HG02885 (cell line): ENCODE data around the gene CD47.

Source experiments
- ATAC-seq: cut with Tn5 transposase; IDR thresholded peaks from one replicate; pipeline ENCODE4 v1.9.1; 2021; ENCODE audit warnings: mild to moderate bottlenecking; ENCODE audit not compliant: unreplicated experiment, poor library complexity

The CD47 gene

DNA sequence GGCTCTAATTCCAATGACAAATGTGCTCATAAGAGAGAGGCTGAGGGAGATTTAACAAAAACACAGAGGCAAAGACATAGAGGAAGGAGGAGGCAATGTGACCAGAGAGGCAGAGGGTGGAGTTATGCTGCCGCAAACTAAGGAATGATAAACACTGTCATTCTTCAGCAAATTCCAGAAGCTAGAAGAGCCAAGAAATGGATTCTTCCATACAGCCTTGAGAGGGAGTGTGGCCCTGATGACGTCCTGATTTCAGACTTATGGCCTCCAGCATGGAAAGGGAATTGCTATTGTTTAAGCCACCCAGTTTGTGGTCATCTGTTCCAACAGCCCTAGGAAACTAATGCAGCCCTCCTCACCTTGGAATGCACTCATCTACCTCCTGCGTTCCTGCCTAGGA, 30.5 kb downstream of the CD47 start:
- no peak for ATAC-seq

DNA sequence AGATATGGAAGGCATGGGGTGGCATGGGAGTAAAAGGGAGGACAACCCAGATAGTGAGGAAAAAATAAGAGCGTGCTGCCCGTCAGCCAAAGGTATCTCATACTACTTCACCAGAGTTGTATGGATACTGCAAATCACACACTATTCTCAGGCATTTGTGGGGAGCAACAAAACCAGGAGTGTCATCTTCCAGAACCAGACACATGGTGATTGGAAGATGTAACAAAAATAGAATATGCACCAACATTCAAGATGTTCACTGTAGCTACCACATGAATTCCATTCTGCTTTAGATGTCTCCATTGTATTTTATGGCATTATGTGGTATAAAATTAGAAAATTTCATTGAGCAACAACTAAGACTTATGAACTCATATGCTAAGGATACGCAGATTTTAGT, 34.9 kb downstream of the CD47 start:
- ATAC-seq, result no peak

DNA sequence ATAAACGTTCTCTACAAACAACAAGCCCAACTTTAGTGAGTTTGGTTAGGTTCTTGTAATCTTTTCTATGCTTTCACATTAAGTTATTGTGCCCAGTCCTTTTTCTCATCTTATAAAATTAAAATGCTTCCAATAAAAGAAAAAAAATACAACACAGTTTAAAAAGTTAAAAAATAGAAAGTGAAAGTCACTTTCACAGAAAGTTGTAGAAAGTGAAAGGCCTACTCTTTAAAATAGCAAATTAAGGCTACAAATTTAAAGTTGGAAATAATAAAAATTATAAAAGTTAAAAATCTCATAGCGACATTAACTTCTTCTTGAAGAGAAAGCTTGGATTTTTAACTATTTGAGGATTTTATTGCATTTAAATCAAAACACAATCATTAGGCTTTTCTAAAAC, 35.9 kb downstream of the CD47 start:
- no peak for ATAC-seq

DNA sequence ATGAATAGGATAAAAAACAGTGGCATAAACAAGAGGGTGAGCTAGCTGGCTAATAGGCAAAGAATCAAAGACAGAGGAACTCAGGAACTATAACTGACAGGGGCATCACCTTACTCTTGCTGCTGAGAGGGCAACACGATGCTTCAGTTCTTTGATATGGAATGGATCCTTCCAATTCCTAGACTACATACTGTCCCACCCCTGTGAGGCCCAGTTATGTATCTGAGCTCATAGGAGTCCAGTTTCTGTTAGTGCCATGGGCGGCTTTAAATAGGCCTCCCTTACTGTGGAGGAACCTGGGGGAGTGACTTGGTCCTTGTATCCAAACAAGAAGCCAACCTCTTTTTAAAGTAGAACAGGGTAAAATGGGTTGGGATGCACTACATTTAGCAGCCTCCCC, 37.3 kb downstream of the CD47 start:
- no peak for ATAC-seq

- no peak for ATAC-seq
These were observed 37.8 kb downstream of the CD47 start for GRCh38 chr3:108053067-108053466.

- ATAC-seq, result no peak
These were observed 39.8 kb downstream of the CD47 start for GRCh38 chr3:108051005-108051404.

- ATAC-seq, result no peak
These were observed 42.8 kb downstream of the CD47 start for GRCh38 chr3:108047987-108048386.

- ATAC-seq, result no peak
These were observed 44.6 kb downstream of the CD47 start for GRCh38 chr3:108046247-108046646.

GRCh38 chr3:108044699-108045098, 46.1 kb downstream of the CD47 start:
- ATAC-seq, result no peak

- ATAC-seq, result no peak
These were observed 48.5 kb downstream of the CD47 start for GRCh38 chr3:108042300-108042699.

- no peak for ATAC-seq
These were observed 49.6 kb downstream of the CD47 start for GRCh38 chr3:108041253-108041652.

GRCh38 chr3:108037770-108038169, 53.1 kb downstream of the CD47 start:
- no peak for ATAC-seq

DNA sequence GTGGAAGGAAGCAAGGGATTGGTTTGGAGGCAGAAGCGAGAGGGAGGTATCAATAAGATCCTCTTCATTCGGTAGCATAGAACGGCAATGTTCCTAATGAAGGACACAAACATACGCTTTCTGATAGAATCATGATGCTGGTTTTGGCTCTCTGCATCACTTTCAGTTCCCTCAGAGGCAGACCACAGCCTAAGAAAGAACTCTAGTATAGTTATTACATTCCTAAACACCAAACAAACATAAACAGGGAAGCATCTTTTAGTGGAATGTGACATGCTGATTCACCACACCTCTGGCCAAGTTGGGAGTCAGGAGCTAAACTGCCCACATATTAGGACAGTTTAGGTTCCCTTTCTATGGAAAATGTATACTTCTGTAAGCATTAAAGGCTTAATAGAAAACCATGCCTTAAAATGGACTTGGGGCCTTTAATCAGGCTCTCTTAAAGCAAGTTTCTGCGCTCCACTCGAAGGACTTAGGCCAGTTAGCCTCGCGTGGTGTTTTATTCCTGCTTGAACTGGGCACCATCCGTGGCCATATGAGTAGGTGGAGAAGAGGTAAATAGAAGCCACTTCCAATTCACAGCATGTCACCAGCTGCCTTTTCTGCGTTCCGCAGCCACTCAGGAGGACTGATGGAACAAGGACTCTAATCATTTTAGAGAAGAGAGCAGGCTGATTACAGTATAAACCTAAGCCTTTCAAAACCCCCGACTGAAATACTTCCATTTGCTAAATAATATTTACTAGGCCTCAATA, 53.7 kb downstream of the CD47 start:
- peak; percentile 87 for ATAC-seq

- ATAC-seq, result no peak
These were observed 54.4 kb downstream of the CD47 start for GRCh38 chr3:108036401-108036800.

- no peak for ATAC-seq
These were observed 55.1 kb downstream of the CD47 start for GRCh38 chr3:108035751-108036150.

DNA sequence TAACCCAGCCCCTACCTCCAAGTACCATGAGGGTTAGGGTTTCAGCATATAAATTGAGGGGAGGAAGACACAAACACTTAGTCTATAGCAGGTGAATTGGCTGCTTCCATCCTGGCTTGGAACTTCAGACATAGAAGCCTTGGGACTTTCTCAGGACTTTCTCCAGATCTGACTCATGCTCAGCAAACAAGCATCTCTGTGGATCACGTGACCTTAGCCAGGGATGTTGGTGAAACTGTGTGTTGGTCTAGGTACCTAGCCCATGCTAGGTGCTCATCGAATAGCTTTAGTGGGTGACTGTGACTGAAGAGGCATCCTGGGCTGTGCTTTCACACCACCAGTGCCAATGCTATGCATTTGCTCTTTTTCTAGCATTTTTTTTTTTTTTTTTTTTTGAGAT, 58.9 kb downstream of the CD47 start:
- ATAC-seq, result no peak

- ATAC-seq, result no peak
These were observed 59.9 kb downstream of the CD47 start for GRCh38 chr3:108030960-108031359.

- no peak for ATAC-seq
These were observed 61.4 kb downstream of the CD47 start for GRCh38 chr3:108029466-108029865.

- ATAC-seq, result no peak
These were observed 61.9 kb downstream of the CD47 start for GRCh38 chr3:108028896-108029295.

DNA sequence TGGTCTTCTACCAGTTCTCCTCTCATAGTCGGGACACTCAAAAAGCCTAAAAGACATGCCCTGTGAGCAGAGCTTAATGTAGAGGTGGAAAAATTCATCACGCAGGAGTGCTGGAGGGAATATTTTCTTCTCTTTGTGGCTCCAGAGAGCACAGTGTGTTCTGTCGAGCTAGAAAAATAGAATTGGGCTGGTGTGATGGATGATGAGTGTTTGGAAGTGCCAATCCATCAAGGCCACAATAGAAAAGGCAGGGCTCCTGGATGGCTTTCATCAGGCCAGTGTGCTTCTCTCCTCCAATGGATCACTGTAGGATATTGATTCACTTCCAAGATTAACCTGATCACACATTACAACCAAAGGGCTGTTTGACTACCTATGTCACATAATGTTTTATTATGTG, 65.7 kb downstream of the CD47 start:
- no peak for ATAC-seq

- no peak for ATAC-seq
These were observed 66.5 kb downstream of the CD47 start for GRCh38 chr3:108024146-108024850.
